ENCODE measurements around the gene RAET1E.
A peak's percentile ranks its signal among the peaks of the same experiment; 100 is the strongest.
"Not testable (repeated sequence)": the region's sequence is repeated elsewhere in the genome, so short reads cannot be mapped to it uniquely, and the experiment has no call there.

RAET1E gene

GRCh38 chr6:149931501-149931900 lies 33.6 kb upstream of the RAET1E start:
- DNase-seq (ENCODE audit: extremely low spot score, insufficient read length, low read depth) (no peak), FAIRE-seq (no peak)

GRCh38 chr6:149929422-149929821 lies 31.5 kb upstream of the RAET1E start:
- FAIRE-seq (no peak), DNase-seq (ENCODE audit: extremely low spot score, insufficient read length, low read depth) (no peak)

- FAIRE-seq; DNase-seq (ENCODE audit: extremely low spot score, insufficient read length, low read depth): not testable (repeated sequence)
Measured at GRCh38 chr6:149927025-149927424, 29.1 kb upstream of the RAET1E start.

GRCh38 chr6:149925974-149926777 lies 28.3 kb upstream of the RAET1E start:
- peak; percentile 65 for FAIRE-seq
- no peak for DNase-seq (ENCODE audit: extremely low spot score, insufficient read length, low read depth)

- DNase-seq (ENCODE audit: extremely low spot score, insufficient read length, low read depth) (no peak), FAIRE-seq (no peak)
Measured at GRCh38 chr6:149925253-149925973, 27.5 kb upstream of the RAET1E start.

GRCh38 chr6:149924933-149925252 lies 27.0 kb upstream of the RAET1E start:
- no peak for DNase-seq (ENCODE audit: extremely low spot score, insufficient read length, low read depth)
- no peak for FAIRE-seq

GRCh38 chr6:149924206-149924932 lies 26.5 kb upstream of the RAET1E start:
- FAIRE-seq (no peak), DNase-seq (ENCODE audit: extremely low spot score, insufficient read length, low read depth) (no peak)

- DNase-seq (ENCODE audit: extremely low spot score, insufficient read length, low read depth), result no peak
- FAIRE-seq, result no peak
Measured at GRCh38 chr6:149923327-149923986, 25.5 kb upstream of the RAET1E start.

- no peak for FAIRE-seq
Measured at GRCh38 chr6:149922642-149923326, 24.9 kb upstream of the RAET1E start, which contains the start of gene RAET1G. Gene RAET1G, minus strand, starts transcription at chr6:149923121. Its CDS starts 111 bp downstream, at chr6:149923010.

GRCh38 chr6:149922091-149922490 lies 24.2 kb upstream of the RAET1E start:
- DNase-seq (ENCODE audit: extremely low spot score, insufficient read length, low read depth); FAIRE-seq: not testable (repeated sequence)

More at GRCh38 chr6:149922642-149923326, 24.9 kb upstream of the RAET1E start, which contains the start of gene RAET1G:
- no peak for DNase-seq (ENCODE audit: extremely low spot score, insufficient read length, low read depth)

- FAIRE-seq, result no peak
- DNase-seq (ENCODE audit: extremely low spot score, insufficient read length, low read depth), result no peak
Measured at GRCh38 chr6:149921361-149921760, 23.4 kb upstream of the RAET1E start.

GRCh38 chr6:149919834-149920225 lies 21.9 kb upstream of the RAET1E start:
- FAIRE-seq (no peak), DNase-seq (ENCODE audit: extremely low spot score, insufficient read length, low read depth) (no peak)

GRCh38 chr6:149919126-149919833 lies 21.4 kb upstream of the RAET1E start:
- DNase-seq (ENCODE audit: extremely low spot score, insufficient read length, low read depth); FAIRE-seq: not testable (repeated sequence)

GRCh38 chr6:149918151-149918905 lies 20.4 kb upstream of the RAET1E start:
- FAIRE-seq (no peak), DNase-seq (ENCODE audit: extremely low spot score, insufficient read length, low read depth) (no peak)

- DNase-seq (ENCODE audit: extremely low spot score, insufficient read length, low read depth) (no peak), FAIRE-seq (no peak)
Measured at GRCh38 chr6:149917679-149918078, 19.8 kb upstream of the RAET1E start.

GRCh38 chr6:149915970-149916865 lies 18.3 kb upstream of the RAET1E start:
- FAIRE-seq, result no peak

GRCh38 chr6:149913540-149914240 lies 15.8 kb upstream of the RAET1E start:
- FAIRE-seq, result no peak

More at GRCh38 chr6:149915970-149916865, 18.3 kb upstream of the RAET1E start:
- no peak for DNase-seq (ENCODE audit: extremely low spot score, insufficient read length, low read depth)

More at GRCh38 chr6:149913540-149914240, 15.8 kb upstream of the RAET1E start:
- DNase-seq (ENCODE audit: extremely low spot score, insufficient read length, low read depth), result no peak
